GM18508 (cell line): Measurements from ENCODE around the gene ZNF469.

Experiments
- ATAC-seq: cut with Tn5 transposase; IDR thresholded peaks from one replicate; pipeline ENCODE4 v1.9.1; 2021; ENCODE audit warnings: moderate number of reproducible peaks; ENCODE audit not compliant: insufficient read depth, unreplicated experiment

The ZNF469 gene

DNA sequence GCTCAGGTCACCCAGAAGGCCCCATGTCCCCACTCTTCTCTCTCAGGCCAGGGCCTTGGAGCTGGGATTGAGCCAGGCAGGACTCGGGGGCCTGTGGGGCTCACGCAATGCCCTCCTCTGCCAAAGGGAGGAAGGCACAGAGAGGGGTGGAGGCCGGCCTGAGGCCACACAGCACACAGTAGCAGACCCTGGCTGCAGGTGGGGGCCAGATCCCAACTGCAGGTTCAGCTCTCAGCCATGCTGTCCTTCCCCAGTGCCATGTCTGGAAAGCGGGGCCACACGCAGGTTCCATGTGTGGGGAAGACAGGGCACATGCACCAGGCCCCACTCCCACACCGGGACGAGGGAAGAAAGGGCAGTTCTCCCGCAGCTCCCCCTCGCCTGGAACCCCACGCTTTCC, 37.0 kb downstream of the ZNF469 start:
- no peak for ATAC-seq

DNA sequence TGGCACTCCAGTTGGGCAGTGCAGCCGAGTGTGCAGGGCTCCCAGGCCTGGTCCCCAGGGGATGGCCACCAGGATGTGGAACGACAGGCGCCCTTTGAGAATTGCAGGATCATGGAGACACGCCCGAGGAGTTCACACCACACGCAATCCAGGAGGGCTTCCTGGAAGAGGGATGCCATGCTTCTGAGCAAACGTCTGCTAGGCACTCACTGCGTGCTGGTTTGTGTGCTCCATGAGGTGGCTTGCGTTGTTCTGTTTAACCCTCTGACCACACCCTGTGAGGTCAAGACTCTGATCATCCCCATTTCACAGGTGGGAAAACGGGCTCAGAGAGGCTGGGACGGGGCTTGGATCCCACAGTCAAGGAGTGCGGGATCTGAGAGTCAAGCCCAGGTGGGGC, 37.7 kb downstream of the ZNF469 start:
- no peak for ATAC-seq

- no peak for ATAC-seq
These were observed 38.5 kb downstream of the ZNF469 start for GRCh38 chr16:88421301-88421700.

GRCh38 chr16:88421871-88422433, 39.2 kb downstream of the ZNF469 start:
- no peak for ATAC-seq

DNA sequence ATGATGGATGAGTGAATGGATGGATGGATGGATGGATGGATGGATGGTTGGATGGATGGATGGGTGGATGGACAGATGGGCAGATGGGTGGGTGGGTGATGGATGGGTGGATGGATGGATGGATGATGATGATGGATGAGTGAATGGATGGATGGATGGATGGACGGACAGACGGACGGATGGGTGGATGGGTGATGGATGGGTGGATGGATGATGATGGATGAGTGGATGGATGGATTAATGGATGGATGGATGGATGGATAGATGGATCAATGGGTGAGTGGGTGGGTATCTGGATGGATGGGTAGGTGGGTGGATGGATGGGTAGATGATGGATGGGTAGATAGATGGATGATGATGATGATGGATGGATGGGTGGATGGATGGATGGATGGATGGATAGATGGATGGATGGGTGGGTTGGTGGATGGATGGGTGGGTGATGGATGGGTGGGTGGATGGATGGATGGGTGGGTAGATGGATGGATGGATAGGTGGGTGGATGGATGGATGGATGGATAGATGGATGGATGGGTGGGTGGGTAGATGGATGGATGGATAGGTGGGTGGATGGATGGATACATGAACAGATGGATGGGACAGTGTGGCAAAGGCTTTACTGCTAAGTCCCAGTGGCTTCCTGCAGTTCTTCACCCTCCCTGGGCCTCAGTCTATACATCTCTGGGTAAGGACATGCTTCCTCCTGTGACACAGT, 40.1 kb downstream of the ZNF469 start:
- ATAC-seq = no peak

DNA sequence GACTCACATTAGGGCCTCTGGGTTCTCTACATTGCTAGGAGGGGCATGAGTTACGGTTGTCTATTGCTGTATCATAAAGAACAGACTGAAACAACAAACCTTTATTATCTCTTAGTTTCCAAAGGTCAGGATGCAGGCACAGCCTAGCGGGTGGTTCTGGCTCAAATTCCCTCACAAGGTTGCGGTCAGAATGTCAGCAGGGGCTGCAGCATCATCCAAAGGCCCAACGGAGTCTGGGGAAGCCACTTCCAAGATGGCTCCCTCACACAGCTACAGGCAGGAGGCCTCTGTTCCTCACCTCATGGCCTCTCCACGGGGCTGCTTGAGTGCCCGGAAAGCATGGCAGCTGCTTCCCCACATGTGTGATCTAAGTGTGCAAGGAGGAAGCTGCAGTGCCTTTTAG, 40.7 kb downstream of the ZNF469 start:
- no peak for ATAC-seq

GRCh38 chr16:88424587-88425235, 42.0 kb downstream of the ZNF469 start:
- ATAC-seq = no peak

DNA sequence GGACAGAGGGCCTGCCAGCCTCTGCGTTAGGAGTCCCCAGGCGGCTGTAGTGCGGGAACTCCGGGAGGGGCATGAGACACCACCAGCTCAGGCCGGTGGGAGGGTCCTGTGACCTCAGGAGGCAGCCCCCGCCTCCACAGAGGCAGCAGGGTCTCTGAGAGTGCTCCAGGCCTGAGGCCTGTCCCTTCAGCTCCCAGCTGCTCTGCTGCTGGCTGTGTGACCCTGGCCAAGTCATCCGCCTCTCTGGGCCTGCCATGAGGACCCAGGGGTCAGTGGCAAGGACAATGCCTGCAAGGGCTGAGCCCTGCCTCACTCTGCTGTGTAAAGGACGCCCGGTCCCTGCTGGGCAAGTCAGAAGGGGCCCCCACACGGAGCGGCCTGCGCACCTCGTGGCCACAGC, 43.3 kb downstream of the ZNF469 start:
- no peak for ATAC-seq

GRCh38 chr16:88427376-88427775, 44.6 kb downstream of the ZNF469 start:
- ATAC-seq = no peak

GRCh38 chr16:88428156-88428555, 45.4 kb downstream of the ZNF469 start:
- ATAC-seq = no peak

- ATAC-seq = no peak
These were observed 46.0 kb downstream of the ZNF469 start for GRCh38 chr16:88428616-88429386.

- no peak for ATAC-seq
These were observed 46.8 kb downstream of the ZNF469 start for GRCh38 chr16:88429387-88430184.

DNA sequence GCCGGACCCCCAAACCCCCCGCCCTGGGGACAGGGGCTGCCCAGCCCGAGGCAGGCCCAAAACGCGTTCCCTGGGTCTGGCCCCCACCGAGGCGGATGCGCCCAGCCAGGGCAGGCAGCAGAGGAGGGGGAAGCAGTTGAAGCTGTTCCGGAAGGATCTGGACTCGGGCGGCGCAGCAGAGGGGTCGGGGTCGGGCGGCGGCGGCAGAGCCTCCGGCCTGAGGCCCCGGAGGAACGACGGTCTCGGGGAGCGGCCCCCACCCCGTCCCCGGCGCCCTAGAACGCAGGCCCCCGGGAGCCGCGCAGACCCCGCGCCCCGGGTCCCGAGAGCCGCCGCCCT, 47.4 kb downstream of the ZNF469 start:
- no peak for ATAC-seq

GRCh38 chr16:88430524-88431446, 48.0 kb downstream of the ZNF469 start:
- ATAC-seq = no peak

- no peak for ATAC-seq
These were observed 48.9 kb downstream of the ZNF469 start for GRCh38 chr16:88431651-88432050.

- no peak for ATAC-seq
These were observed 49.4 kb downstream of the ZNF469 start for GRCh38 chr16:88432174-88432573.
